ENCODE data around the gene SCUBE1.

SCUBE1 gene

DNA sequence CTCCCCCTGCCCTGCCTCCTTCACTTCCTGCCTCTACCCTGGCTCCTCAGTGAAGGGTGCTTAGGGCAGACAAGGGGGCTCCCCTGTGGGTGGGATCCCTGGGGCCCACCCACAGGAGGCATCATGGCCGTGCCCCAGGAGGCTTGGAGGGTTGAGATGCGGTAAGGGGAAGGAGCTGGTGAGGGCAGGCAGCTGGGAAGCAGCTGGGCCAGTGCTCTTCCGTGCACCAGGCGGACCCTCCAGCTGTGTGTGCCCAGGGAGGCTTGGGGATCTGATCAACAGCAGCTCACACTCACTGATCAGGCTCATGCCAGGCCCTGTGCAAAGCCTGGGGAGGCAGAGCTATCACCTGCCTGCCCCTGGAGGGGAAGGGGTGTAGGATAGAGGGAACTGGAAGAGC, 97.0 kb downstream of the SCUBE1 start:
- TF ChIP-seq GATA2 (IDR thresholded peaks at IDR 0.05; ENCODE audit: low read depth, low read length) (no peak), GATA3 (IDR thresholded peaks at IDR 0.05; ENCODE audit: low read depth, low read length) (no peak)

DNA sequence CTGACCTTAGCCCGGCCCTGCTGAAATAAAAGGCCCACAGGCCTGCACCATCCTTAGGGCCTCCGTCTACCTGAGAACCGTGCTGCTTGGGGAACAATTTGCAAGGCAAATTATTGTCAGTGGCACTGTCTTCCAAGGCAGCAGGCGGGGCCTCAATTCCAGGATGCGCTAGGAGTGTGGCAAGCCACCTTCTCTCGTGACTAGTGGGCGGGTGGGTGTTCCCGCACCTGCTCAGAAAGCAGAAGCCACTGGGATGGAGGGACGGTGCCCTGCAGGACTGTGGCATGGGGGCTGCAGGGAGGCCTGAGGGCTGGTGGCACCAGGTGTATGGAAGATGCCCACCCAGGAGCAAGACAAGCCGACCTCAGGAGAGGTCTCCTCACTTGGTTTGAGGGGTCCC, 97.5 kb downstream of the SCUBE1 start:
- no peak for TF ChIP-seq GATA2 (IDR thresholded peaks at IDR 0.05; ENCODE audit: low read depth, low read length)
- no peak for TF ChIP-seq GATA3 (IDR thresholded peaks at IDR 0.05; ENCODE audit: low read depth, low read length)

DNA sequence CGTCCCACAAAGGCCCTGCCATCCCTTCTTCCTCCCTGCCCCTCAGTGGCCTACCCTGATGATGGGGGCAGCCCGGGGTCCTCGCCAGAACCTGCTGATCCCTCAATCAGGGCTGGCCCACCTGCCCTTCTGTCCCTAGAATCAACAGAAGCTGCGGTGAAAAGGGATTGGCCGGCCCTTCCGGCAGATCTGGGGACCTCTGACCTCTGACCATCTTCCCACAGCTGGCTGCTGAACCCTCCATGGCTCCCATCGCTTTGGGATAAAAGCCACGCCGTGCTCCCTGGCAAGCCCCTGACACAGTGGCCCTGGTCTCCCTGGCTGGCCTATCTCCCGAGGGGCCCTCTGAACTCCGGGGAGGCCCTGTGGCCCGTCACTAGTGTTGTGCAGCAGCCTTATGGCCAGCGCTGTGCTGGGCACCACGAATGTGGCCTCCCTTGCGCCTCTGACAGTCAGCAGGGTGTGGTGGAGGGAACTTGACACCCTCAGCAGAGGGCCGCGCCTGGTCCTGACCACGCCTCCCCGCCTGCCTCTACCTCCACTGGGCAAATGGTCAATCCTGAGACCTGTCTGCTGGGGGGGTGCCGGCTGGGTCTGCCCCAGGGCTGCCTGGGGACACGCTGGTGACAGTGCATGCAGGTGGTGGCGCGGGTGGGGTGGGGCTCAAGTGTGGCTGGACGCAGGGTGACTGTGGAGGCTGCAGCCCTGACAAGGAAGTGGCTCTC, 98.2 kb downstream of the SCUBE1 start:
- no peak for TF ChIP-seq GATA3 (IDR thresholded peaks at IDR 0.05; ENCODE audit: low read depth, low read length)
- TF ChIP-seq GATA2 (IDR thresholded peaks at IDR 0.05; ENCODE audit: low read depth, low read length), result no peak

DNA sequence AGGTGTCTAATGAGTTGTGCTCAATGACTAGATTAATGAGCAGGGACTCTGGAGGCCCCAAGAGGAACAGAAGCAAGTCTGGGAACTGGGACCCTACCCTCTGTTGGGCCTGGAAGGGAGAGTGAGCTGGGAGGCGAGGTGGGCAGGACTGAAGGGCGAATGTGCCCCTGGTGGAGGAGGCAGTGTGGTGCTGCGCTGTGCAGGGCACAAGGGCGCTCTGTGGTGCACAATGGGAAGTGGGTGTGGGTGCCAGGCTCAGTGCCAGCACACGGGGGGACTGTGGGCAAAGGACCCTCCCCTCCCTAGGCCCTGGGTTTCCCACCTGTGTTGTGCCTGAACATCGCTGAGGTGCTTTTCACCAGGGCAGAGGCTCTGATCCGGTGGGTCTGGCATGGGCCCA, 98.8 kb downstream of the SCUBE1 start:
- no peak for TF ChIP-seq GATA3 (IDR thresholded peaks at IDR 0.05; ENCODE audit: low read depth, low read length)
- TF ChIP-seq GATA2 (IDR thresholded peaks at IDR 0.05; ENCODE audit: low read depth, low read length), result no peak

DNA sequence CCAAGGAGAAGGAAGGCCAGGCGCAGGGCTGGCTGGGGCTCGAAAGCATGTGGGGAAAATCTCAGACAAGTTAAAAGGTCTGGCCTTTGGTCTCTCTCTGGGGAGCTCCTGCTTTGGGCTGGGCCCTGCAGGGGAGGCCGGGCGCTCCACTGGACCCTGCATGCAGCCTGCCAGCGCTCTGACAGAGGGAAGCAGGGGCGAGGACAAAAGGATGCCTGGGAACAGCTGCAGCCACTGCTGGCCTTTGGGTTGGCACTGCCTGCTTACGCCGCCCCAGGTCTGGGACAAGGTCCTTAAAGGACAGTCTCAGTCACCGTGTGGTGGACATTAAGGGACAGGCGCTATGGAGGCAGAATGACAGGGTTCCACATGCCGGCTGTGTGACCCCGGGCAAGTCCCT, 99.8 kb downstream of the SCUBE1 start:
- no peak for TF ChIP-seq GATA2 (IDR thresholded peaks at IDR 0.05; ENCODE audit: low read depth, low read length)
- TF ChIP-seq GATA3 (IDR thresholded peaks at IDR 0.05; ENCODE audit: low read depth, low read length), result no peak

DNA sequence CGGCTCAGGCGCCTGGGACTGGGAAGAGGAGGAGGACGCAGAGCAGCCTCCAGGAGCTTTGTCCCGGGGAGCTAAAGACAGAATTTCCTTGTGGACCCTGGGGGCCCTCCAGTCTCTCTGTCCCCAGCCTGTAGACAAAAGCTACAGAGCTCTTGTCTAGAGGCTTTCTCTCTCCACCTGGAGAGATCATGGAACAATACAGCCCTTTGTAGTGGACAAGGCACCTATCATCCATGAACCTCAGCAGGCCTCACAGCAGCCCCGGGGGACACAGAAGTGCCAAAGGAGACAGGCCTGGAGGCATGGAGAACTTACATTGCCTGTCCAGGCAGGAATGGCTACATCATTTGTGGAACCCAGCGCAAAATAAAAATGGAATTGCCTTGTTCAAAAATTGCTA, 100.5 kb downstream of the SCUBE1 start:
- TF ChIP-seq GATA3 (IDR thresholded peaks at IDR 0.05; ENCODE audit: low read depth, low read length) (no peak), GATA2 (IDR thresholded peaks at IDR 0.05; ENCODE audit: low read depth, low read length) (no peak)

DNA sequence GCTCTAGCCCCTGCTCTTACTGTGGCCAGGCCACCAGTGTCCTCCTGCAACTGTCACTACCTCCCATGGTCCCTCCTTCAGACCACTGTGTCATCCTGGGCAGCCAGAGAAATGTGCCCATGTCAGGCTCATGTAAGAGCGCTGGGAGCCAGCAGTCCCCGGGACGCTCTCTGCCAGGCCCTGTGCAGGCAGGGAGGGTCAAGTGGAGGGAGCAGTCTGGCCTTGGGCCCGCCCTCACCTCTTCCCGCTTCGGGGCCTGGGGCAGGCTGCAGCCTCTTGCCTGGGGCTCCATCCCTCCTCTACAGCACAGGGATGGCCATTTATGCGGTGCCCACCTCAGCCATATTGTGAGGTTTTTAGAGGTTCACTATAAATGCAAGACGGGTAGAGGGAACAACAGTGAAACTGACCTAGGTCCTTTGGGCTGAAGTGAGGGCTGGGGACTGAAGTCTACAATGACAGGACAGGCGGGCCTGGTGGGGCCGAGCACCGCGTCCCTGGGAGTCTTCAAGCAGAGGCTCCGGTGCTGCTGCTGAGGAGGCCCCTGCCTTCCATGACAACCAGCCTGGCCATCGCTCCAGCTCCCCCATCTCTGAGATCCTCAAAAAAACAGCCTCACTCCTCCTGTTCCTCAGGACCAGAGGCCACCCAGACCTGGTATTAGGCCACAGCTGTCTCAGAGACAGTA, 101.3 kb downstream of the SCUBE1 start:
- no peak for TF ChIP-seq GATA3 (IDR thresholded peaks at IDR 0.05; ENCODE audit: low read depth, low read length)
- no peak for TF ChIP-seq GATA2 (IDR thresholded peaks at IDR 0.05; ENCODE audit: low read depth, low read length)

- TF ChIP-seq GATA3 (IDR thresholded peaks at IDR 0.05; ENCODE audit: low read depth, low read length) (no peak), GATA2 (IDR thresholded peaks at IDR 0.05; ENCODE audit: low read depth, low read length) (no peak)
These were observed 102.0 kb downstream of the SCUBE1 start for GRCh38 chr22:43241138-43241597.

DNA sequence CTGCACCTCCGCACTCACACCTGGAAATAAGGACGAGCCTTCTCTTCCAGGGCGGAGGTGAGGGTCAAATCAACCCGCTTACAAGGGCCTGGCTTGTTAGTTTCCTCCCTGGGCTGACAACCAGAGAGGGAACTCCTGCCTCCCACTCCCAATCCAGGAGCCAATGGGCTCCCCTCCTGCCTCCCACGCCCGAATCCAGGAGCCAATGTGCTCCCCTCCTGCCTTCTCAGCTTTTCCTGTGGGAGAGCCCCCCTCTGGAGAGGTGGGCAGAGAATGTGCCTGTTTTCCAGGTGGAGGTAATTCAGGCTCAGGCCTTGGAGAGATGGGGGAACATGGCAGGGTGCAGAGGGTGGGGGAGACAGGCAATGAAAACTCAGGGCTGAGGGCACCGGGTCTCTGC, 102.6 kb downstream of the SCUBE1 start:
- TF ChIP-seq GATA3 (IDR thresholded peaks at IDR 0.05; ENCODE audit: low read depth, low read length) (no peak), GATA2 (IDR thresholded peaks at IDR 0.05; ENCODE audit: low read depth, low read length) (no peak)

GRCh38 chr22:43239956-43240355, 103.2 kb downstream of the SCUBE1 start:
- TF ChIP-seq GATA2 (IDR thresholded peaks at IDR 0.05; ENCODE audit: low read depth, low read length) (no peak), GATA3 (IDR thresholded peaks at IDR 0.05; ENCODE audit: low read depth, low read length) (no peak)

GRCh38 chr22:43239193-43239780, 103.9 kb downstream of the SCUBE1 start:
- TF ChIP-seq GATA2 (IDR thresholded peaks at IDR 0.05; ENCODE audit: low read depth, low read length) (peak; percentile 24; the same call in 1 of the 2 replicates), GATA3 (IDR thresholded peaks at IDR 0.05; ENCODE audit: low read depth, low read length) (no peak)

DNA sequence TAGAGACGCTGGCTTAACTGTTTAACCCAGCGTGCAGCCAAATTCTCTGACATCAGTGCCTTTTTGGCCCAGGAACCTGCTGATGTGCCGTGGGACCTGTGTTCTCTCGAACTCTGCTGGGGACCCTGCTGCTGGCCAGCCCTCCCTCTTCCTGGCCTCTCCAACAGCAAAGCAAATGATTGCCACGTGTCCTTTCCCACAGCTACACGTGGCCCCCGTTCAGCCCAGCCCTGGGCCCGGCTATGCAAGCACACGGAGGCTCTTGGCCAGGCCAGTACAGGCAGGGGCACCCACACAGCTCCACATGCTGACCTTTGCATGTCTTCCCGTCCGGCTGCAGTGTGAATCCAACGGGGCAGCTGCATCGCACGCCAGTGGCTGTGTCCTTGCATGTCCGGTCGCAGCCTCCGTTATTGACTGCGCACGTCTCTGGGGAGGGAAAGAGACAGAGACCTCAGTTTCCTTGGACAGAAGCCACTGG, 104.6 kb downstream of the SCUBE1 start:
- TF ChIP-seq GATA2 (IDR thresholded peaks at IDR 0.05; ENCODE audit: low read depth, low read length), result no peak
- TF ChIP-seq GATA3 (IDR thresholded peaks at IDR 0.05; ENCODE audit: low read depth, low read length), result no peak

DNA sequence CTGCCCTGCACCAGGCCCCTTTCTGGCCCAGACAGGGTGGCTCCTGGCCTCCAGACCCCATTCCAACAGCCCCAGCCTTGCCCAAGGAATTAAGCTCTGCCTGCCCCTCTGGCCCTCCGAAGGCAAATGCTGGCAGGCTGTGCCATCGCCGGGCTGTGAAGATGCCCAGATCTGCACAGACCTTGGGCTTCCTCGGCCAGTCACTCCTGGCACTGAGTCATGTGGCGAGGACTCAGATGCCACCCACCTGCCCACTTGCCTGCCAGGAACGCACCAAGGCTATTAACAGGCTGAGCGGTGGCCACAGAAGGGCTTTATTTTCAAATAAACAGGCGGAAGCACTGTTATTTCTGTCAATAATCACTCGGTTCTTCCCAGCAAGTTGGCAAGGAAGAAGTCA, 105.9 kb downstream of the SCUBE1 start:
- TF ChIP-seq GATA2 (IDR thresholded peaks at IDR 0.05; ENCODE audit: low read depth, low read length) (no peak), GATA3 (IDR thresholded peaks at IDR 0.05; ENCODE audit: low read depth, low read length) (no peak)

GRCh38 chr22:43236411-43237166, 106.6 kb downstream of the SCUBE1 start:
- TF ChIP-seq GATA2 (IDR thresholded peaks at IDR 0.05; ENCODE audit: low read depth, low read length) (no peak), GATA3 (IDR thresholded peaks at IDR 0.05; ENCODE audit: low read depth, low read length) (no peak)
